SW480 (cell line): ENCODE results near the gene ACTMAP.

Source experiments
- DNase-seq: peaks from one replicate; pipeline ENCODE4 v3.0.0-alpha.2; 2016; ENCODE audit warnings: low spot score

ACTMAP gene

GRCh38 chr19:40718774-40719391 is 31.4 kb downstream of the ACTMAP start:
- DNase-seq, result peak; percentile 84

DNA sequence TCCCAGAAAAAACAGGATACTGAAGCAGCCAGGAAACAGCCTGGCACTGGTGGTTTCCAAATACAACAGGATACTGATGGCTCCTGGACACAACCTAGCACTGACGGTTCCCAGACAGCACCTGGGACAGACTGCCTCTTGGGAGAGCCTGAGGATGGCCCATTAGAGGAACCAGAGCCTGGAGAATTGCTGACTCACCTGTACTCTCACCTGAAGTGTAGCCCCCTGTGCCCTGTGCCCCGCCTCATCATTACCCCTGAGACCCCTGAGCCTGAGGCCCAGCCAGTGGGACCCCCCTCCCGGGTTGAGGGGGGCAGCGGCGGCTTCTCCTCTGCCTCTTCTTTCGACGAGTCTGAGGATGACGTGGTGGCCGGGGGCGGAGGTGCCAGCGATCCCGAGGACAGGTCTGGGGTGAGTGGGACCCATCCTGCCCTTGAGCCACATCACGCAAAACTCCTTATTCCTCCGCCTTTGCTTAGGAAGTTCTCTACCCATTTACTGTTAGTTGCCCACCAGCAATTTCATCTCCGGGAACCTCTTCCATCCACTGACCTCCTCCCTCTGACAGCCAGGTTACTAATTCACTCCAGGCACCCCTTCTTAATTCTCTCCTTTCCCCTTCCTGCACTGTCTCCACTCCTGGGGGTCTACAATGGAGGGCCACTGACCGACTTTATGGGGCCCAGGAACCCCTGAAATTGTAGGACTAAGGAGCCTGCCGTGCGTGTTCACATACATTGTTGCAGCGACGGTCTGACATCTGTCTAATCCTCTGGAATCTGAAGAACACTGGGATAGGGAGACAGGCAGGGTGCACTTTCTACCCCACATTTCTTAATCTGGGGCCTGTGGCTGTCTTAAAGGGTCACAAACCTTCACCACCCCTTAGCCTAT is 32.1 kb downstream of the ACTMAP start:
- DNase-seq, result peak; percentile 52

- DNase-seq, result peak; percentile 39
Observed at GRCh38 chr19:40717325-40717879, 32.9 kb downstream of the ACTMAP start.

- peak; percentile 98 for DNase-seq
Observed at GRCh38 chr19:40716482-40717324, 33.6 kb downstream of the ACTMAP start, which contains the start of the genes COQ8B and ITPKC. Gene COQ8B, minus strand, starts transcription at chr19:40716886. Its CDS starts 2,254 bp downstream, at chr19:40714632. Gene ITPKC, plus strand, starts transcription at chr19:40717112. Its CDS starts 24 bp downstream, at chr19:40717136.

- no peak for DNase-seq
Observed at GRCh38 chr19:40716031-40716481, 34.2 kb downstream of the ACTMAP start.

DNA sequence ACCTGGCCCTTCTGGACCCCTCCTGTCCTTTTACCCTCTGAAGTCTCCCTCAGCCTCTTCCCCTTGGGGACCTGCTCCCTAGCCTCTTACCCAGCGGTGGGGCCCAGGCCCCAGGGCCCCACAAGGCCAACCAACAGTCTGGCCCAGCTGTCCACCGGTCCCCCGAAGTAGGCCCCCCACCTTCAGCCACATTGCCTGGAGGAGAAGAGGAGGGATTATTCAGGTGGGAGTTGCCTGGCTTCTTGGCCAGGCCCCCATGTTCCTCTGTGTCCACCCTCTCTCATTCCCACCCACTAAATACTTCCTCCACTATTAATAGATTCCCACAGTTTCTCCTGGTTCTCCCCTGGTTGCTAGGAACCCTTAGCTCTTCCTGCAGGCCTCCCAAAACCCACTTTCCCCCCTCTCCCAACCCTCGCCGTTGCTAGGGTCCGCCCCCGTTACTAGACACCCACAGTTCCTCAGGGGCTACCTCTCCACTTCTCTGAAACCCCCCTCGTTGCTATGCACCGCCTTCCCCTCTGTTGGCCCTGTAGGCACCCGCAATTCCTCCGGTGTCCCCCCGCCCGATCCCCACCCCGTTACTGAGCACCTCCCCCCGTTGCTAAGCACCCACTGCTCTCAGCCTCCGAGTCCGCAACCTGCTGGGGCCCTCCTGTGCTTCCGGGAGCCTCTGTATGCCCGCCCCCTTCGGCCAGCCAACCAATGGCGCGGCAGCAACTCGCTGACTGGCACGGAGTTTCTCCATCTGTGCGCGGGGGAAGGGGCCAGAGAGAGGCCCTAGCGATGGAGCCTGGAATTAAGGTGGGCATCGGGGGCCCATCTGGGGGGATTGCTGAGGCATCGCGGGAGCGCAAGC is 35.6 kb downstream of the ACTMAP start:
- DNase-seq, result peak; percentile 97

GRCh38 chr19:40713939-40714338 is 36.3 kb downstream of the ACTMAP start:
- DNase-seq, result no peak

- no peak for DNase-seq
Observed at GRCh38 chr19:40709817-40710216, 40.5 kb downstream of the ACTMAP start.

DNA sequence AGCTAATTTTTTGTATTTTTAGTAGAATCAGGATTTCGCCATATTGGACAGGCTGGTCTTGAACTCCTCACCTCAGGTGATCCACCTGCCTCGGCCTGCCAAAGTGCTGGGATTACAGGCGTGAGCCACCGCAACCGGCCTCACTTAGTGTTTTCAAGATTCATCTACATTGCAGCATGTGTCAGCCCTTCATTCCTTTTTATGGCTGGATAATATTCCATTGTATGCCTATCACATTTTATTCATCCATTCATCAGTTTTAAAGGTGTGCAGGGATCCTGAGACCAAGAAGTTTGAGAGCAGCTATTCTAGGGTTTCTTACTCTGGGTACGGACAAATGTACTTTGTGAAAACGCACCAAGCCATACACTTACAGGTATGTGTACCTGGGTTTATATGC is 42.7 kb downstream of the ACTMAP start:
- DNase-seq, result no peak

- no peak for DNase-seq
Observed at GRCh38 chr19:40705950-40706619, 44.2 kb downstream of the ACTMAP start.

- DNase-seq, result no peak
Observed at GRCh38 chr19:40705362-40705651, 45.0 kb downstream of the ACTMAP start.

DNA sequence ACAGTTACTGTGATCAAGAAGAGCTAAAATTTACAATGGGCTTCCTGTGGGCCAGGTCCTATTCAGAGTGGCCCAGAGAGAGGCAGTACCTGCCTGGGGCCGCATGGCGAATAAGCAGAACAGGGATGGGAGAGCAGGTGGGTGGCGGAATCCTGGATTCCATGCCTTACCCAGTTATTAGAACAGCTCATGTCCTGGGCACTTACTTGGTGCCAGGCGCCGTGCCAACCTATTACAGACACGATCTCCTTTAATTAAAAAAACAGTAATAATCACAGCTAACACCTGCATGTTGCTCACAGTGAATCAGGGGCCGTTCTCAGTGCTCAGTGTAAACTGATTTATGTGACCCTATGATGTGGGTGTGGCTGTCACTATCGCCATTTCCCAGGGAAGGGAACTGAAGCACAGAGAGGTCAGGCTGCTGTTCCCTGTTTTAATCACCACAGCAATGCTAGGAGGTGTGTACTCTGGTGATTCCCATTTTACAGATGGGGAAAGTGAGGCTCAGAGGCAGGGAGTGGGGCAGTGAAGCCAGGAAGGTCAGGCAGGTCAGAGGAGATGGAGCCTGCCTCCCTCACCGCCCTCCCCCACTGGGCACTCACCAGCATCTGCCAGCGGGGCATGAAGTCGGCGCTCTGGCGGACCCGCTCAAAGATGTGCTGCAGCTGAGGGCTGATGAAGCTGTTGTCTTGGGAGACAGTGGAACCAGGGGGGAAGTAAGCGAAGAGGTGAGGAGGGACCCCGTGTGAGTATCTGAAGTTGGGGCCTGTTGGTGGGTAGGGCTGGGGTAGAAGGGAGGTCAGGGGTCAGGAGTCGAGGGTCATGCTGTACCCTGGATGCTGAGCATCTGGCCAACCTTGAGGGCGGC is 45.6 kb downstream of the ACTMAP start:
- DNase-seq, result no peak

GRCh38 chr19:40703029-40703755 is 47.1 kb downstream of the ACTMAP start:
- DNase-seq, result no peak

GRCh38 chr19:40702337-40703012 is 47.8 kb downstream of the ACTMAP start:
- no peak for DNase-seq

- DNase-seq, result no peak
Observed at GRCh38 chr19:40701758-40702157, 48.5 kb downstream of the ACTMAP start.

DNA sequence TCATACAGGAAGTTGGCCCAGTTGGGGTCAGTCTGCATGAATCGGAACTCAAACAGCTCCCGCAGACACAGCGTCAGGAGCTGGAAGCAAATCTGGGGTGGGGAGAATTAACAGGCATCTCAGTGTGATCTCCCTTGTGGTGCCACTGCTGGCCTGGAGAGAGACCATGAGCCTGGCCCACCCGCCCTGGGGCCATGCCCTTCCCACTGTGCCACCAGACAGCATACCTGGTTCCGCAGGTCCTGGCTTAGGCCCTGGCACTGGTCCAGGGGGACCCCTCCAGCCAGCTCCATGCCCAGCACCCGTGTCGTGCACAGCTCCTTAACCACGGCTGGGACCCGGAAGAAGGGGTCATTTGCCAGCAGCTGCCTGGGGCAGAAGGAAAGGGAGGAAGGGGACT is 50.2 kb downstream of the ACTMAP start:
- DNase-seq, result no peak

- no peak for DNase-seq
Observed at GRCh38 chr19:40697007-40697406, 53.3 kb downstream of the ACTMAP start.

DNA sequence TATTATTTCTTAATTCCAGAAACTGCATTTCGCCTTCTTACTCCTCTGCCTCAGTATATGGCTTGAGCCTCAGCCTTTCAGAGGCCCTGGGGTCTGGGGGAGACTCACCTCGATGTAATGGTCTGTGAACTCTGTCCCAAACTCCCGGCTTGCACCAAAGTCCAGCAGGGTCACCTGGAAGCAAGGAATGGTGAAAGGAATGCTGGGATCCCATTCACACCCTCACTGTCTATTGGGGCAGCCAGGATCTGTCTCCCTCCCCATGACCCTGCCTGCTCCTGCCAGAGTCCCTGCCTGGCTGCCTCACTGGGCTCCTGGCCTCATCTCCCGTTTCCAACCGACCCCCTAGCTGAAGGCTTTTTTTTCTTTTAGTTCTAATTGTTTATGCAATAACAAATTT is 54.4 kb downstream of the ACTMAP start:
- no peak for DNase-seq
